GF-D8 (cell line): ENCODE results near the gene CAPZA1.
"Not testable (repeated sequence)": the region's sequence is repeated elsewhere in the genome, so short reads cannot be mapped to it uniquely, and the experiment has no call there.

Experiments used
- DNase-seq: peaks from one replicate; lab custom pipeline; 2025; lab: John Stamatoyannopoulos, UW

Gene CAPZA1

DNA sequence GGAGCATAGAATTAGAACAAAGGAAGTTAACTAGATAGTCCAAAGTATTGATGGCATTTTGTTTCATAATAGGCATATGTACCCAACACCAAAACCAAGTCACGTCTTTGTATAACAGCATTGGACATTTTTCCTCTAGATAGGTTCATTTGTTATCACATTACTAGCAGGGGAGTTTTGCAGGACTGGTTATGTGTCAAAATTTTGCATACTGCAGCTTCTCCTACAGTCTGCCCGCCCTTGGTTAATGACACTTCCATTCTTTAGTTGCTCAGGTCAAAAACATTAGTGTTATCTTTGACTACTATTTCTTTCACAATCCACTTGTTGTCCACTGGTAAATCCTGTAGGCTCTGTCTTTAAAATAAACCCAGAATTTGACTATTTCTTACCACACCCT, 8.9 kb downstream of the CAPZA1 start:
- DNase-seq: no peak

DNA sequence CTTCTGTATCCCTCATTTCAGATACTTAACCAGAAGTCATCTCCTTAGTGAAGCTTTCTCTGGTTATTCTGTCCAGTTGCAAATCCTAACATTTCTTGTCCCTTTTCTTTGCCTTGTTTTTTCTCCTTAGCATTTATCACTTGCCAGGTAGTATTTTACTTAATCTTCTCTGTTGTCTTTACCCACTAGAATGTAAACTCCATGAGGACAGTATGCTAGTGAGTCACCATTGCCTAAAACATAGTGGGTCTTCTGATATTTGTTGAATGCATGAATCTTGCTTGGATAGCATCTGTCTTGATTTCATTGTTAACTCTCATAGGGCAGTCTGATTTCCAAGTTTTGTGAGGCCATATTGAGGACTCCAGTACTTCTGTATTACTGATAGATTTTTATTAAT, 9.6 kb downstream of the CAPZA1 start:
- DNase-seq: no peak

DNA sequence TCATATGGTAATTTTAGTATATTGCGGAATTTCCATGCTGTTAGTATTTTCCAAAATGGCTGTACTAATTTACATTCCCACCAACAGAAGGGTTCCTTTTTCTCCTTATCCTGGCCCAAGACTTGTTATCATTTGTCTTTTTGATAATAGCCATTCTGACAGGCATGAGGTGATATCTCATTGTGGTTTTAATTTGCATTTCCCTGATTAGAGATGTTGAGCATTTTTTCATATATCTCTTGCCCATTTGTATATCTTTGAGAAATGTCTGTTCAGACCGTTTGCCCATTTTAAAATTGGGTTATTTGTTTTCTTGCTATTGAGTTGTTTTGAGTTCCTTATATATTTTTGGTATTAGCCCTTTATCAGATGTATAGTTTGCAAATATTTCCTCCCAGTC, 14.0 kb downstream of the CAPZA1 start:
- DNase-seq: no peak

DNA sequence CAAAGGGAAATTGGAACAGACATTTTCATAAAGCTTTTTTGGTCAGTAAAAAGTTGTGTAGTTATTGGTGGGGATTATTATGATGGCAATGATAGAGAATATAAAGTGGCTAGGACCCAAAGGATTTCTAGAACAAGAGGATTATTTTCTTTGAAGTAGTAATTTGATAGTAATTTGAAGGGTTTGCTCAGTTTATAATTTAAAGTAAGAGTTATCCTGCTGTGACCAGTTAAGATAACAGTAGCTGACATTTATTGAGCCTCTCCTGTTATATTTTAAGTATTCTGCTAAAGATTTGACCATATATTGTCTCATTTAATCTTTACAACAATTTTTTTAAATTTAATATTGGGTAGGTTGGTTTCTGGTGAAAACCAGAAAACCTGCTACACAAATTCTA, 14.7 kb downstream of the CAPZA1 start:
- DNase-seq: no peak

DNA sequence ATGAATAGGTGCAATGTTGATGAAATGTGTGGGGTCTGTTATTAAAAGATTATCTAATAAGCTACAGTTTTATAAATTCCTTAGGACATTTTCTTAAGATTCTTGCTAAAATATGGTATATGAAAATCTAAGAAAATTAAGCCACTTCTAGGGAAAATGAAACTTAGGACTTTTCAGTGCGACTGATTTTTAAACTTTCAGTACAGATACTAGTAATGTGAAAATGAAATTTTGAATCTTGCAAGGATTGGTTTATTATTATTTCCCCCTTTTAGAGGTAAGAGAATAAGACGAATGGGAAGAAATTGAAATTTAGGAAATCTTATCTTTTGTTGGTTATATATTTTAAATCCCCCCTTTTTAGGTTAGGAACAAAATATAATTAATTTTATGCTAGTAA, 16.4 kb downstream of the CAPZA1 start:
- no peak for DNase-seq

DNA sequence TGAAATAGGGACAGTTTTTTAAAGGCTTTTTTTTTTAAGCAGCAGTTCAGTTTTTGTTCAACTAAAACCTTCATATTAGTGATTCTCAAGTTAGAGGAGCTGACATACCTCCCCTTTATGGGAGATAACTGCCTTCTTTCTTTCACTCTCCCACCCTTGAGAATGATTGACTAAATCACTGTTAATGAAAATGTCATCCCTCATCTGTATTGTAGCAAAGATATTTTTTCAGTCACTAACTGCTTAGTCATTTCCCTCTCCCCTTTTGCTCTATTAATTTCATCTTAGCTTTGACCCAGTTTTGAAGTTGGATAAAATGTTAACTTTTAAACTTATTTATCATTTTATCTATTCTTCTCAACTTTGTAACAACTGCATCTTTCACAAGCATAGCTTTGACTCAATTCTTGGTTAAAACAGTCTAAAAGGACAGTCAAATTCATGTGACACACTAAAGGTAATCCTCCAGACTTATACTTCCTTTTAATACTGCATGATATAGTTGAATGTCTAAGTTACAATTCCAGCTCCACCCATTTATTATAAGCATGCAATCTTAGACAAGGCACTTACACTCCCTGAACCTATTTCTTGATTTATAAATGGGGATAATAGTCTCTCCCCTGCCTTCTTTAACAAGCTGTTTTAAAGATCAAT, 17.1 kb downstream of the CAPZA1 start:
- DNase-seq: no peak

DNA sequence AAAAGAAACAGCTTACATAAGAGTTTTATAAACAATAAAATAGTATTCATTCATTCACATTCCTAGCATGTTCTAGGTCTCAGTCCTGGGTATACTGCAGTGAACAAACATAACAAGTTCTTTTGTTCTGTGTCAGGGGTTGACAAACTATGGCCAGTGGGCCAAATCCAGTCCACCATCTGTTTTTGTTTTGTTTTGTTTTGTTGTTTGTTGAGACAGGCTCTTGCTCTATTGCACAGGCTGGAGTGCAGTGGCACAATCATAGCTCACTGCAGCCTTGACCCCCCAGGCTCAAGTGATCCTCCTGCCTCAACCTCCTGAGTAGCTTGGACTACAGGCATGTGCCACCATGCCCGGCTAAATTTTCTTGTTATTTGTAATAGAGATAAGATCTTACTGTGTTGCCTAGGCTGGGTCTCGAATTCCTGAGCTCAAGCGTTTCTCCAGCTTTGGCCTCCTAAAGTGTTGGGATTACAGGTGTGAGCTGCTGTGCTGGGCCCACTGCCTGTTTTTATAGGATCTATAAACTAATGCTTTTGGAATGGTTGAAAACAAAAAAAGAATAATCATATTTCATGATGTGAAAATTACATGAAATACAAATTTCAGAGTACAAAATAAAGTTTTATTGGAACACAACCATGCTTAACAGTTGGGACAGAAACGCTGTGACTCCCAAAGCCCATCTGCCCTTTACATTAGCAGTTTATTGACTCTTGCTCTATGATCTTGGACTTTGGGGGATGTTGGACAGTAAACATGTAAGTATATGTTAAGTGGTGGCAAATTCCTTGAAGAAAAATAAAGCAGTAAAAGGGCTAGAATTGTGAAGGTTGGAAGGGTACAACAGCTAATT, 17.9 kb downstream of the CAPZA1 start:
- DNase-seq: no peak

DNA sequence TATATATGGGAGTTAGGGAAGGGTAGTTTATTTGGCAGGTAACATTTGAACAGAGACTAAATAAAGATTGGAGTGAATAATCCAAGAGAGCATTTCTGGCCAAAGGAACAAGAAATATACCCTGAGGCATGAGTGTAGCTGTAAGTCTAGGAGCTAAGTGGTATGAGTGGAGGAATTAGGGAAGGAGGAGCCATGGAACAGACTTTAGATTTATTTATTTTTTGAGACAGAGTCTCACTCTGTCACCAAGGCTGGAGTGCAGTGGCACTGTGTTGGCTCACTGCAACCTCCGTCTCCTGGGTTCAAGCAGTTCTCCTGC, 18.4 kb downstream of the CAPZA1 start:
- DNase-seq: no peak

DNA sequence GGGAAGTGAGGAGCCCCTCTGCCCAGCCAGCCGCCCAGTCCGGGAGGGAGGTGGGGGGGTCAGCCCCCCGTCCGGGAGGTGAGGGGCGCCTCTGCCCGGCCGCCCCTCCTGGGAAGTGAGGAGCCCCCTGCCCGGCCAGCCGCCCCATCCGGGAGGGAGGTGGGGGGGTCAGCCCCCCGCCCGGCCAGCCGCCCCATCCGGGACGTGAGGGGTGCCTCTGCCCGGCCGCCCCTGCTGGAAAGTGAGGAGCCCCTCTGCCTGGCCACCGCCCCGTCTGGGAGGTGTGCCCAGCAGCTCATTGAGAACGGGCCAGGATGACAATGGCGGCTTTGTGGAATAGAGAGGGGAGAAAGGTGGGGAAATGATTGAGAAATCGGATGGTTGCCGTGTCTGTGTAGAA, 20.8 kb downstream of the CAPZA1 start:
- not testable (repeated sequence) for DNase-seq

DNA sequence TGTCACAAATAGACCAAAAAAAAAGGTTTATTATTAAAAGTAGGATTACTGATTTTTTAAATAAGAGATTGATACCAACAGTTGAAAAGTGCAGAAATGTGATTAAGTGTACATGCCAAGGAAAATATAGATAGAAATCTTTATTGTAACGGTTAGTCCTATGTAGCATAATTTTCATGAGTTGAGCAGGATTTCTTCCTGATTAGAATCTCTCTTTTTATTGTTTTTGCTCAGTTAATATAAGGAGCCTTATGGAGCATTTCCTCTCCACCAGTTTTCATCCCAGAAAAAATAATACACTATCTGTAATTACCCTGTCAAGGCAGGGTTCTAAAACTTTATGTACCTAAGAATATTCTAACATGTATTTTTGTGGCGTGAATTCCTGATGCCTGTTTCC, 23.4 kb downstream of the CAPZA1 start:
- no peak for DNase-seq

DNA sequence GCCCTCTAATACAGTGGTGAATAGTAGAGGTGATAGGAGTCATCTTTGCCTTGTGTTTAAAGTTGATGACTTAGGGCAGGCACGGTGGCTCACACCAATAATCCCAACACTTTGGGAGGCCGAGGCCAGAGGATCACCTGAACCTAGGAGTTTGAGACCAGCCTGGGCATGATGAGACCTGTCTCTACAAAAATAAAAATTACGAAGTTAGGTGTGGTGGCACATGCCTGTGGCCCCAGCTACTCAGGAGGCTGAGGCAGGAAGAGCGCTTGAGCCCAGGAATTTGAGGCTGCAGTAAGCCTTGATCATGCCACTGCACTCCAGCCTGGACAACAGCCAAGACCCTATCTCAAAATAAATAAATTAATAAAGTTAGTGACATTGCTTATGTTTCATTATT, 26.6 kb downstream of the CAPZA1 start:
- no peak for DNase-seq

DNA sequence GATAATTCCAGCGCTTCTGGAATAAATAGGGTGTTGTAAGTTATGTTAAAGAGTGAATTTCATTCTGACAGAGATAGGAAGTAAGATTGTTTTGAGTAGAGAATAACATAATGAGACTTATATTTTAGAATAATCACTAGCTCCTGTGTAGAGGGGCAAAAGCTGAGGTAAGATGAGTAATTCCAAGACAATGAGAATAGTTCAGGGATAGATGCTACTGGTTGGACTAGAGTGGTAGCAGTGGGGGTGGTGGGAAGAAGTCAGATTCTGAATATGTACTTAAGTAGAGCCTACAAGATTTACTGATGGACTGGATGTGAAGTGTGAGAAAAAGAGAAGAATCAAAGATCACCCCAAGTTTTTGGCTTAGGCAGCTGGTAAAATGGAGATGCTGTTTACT, 31.6 kb downstream of the CAPZA1 start:
- DNase-seq: no peak

DNA sequence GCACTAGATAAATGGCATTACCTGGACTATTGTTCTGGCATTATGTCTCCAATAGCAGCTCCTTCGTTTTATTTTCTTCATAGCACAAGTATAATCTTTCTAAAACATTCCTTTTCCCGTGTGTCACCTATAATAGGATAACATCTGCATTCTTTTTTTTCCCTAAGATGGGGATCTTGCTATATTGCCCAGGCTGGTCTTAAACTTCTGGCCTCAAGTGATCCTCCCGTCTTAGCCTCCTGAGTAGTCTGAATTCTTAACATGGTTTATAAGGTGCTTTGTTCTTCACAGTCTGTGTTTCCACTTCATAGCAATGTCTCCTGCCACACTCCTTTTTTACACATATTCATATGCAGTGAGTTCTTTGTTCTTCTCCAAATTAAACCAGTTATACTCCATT, 46.2 kb downstream of the CAPZA1 start:
- DNase-seq: no peak

DNA sequence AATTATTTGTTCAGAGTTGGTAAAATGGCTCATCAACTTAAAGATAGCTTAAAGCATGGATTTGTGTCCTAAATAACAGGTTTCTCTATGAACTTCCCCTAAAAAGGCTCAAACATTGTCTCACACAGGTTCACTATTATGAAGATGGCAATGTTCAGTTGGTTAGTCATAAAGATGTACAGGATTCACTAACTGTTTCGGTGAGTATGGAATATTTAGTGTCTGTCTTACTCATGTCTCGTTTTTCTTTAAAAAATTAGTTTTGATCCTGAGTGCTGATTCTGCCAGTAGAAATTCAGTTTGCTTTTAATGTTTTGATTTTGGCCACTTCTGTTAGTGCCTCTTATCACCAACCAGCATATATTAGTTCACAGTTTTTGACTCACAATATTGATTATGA, 47.3 kb downstream of the CAPZA1 start:
- no peak for DNase-seq

DNA sequence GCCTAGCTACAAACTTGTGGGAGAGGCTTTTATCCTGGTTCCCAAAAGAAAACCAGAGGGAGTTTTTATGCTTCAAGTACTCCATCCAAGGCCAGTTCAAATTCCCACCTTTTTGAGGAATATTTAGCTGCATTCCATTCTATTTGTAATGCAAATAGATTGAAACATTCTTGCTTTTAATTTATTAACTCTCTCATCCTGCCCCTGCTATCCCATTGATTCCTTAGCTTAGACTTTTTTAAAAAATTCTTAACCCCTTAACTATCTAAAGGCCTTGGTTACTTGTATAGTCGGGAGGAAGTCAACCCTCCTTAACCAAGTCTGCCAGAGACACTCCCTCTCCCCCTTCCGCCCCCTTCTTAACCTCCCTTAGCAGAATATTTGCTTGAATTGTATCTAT, 52.4 kb downstream of the CAPZA1 start:
- no peak for DNase-seq

DNA sequence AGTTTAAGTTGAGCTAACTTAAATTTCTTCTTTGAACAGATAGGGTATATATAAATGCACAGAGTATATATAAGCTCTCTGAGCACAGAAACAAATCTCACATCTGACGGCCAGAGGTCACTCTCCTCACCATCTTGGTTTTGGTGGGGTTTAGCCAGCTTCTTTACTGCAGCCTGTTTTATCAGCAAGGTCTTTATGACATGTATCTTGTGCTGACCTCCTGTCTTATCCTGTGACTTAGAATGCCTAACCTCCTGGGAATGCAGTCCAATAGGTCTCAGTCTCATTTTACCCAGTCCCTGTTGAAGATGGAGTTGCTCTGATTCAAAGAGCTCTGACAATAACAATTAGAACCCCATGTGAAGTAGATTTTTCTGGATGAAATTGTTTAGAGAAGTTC, 53.2 kb downstream of the CAPZA1 start:
- no peak for DNase-seq

DNA sequence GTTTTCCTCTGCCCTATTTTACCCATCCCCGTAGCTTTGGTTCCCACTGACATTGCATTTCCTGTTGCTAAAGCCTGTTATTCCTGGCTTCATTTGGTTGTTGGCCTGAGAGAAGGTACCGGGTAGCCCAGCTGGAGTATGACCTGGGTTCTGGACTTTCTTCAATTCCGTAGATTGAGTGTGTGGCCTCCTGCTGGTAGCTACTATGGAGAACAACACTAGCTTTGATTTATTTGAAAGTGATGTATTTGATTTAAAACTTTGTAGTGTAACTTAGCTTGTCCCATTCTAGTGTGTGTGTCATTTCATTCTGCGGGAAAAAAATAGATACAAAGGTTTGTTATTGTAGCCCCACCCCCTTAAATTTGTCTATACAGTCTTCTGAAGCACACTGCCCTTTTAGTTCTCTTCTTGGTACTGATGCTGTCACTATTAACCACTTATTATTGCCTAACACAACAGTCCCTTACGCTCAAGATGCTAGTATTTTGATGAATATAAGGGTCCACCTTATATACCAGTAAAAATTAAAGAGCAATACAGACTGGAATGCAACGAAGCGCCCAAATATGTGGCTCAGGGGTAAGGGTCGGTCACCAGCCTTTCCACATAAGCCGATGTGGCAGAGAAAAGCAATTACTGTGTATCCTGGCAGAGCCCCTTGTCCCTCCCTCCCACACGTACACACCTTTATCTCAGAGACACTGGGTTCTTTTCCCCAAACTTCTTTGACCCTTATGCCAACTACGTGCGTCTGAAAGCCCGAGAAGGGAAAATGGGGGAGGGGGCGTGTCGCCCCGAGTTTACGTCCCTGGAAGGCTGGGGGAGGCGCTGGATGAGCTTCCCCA, 54.2 kb downstream of the CAPZA1 start:
- DNase-seq: no peak

DNA sequence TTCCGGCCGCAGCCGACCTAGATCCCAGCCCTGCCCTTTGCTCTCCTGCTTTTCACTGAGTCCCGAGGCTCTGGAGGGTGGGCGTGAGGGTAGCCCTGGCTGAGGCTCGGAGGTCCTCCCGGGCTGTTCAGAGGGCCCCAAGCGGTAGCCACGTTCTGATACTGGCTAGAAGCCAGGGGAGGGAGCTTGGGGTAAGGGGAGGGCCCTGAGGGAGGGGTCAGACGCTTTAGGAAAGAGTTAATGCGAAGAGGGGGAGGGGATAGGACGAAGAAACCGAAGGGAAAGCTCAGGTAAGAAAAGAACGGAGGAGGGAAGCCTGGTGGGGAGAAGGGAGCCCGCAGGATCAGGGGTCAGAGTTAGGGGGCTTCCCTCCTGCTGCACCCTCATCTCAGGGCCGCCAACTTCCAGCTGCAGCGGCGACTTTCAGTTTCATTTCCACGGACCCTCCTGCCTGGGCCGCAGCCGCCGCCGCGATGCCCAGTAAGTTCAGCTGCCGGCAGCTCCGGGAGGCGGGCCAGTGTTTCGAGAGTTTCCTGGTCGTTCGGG, 54.9 kb downstream of the CAPZA1 start, which contains the start of gene MOV10:
TSS of gene MOV10 (plus strand) at position 220 of the 546 bp plus-strand sequence. CDS start at position 474, 254 bp downstream.
- DNase-seq: no peak

DNA sequence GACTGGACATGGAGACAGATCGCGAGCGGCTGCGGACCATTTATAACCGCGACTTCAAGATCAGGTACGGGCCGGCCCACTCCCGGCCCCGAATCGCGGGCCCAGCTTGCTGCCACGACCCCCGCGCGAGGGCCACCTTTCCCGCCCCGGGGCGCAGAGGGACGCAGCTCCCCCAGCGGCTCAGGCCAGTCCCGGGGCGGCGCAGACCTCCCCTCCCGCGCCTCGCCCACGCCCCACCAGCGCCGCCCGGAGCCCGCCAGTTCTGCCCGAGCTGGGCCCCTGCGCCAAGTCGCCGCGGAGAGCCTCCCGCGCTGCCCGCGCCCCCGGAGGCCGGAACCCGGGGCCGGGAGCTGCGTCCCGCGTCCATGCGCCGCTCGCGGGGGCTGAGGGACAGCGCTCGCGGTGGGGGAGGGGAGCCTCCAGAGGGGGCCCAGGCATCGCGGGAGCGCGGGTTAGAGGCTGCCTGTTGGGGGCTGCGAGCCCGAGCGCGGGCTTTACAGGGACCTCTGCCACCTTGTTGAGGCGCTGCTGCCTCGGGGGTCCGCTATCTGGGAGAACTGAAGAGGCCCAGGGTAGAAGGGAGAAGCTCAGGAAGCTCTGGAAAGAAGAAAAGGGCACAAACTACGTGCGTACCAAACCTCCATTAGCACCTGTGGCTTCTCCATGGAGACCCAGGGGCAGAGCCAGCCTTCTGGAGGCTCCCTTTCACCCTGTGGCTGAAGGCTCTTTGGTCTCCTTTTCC, 55.5 kb downstream of the CAPZA1 start:
- DNase-seq: no peak

DNA sequence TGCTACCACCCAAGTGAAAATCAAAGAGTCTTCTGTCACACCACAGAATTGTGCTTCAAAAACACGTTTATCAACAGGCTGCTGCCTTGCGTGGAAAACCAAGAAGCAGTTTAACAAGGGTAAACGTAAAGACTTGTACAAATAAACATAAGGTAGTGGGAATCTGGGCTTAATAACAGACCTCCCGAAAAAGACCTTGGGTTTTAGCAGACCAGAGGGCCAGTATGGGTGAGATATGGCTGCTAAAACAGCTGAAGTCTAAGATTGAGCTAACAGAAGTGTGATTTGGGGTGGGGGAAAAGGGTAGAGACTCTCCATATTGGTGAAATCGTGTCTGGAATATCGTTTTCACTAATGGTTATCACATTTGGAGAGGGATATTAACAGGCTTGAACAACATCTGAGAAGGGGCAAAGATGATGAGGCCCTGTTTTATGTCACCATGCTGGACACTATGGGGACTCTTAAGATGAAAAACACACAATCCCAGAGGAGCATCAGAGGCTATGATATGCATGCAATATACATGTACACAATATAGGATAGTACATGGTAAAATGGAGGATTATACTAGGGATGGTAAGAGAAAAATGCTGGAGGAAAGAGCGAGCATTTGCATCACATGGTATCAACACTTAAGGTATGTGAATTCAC, 56.2 kb downstream of the CAPZA1 start:
- no peak for DNase-seq

DNA sequence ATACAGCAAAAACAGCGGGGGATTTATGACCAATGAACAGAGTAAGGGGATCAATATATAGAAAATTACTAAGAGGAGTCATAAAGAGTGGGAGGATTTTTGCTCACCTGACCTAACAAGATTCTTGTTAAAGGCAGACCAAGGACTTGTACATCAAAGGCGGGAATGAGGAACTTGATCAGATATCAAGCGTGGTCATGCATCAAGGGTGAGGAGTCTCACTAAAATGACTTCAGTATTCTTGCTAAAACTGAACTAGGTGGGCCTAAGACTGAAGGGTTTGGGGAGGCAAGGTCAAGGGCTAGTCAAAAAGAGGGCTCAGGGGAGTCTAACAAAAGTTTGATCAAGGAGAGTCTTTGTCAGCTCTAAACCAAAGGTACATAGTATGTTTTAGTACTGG, 56.9 kb downstream of the CAPZA1 start:
- DNase-seq: no peak
